GM19468 (cell line): ENCODE data around the gene DUOX2.
"Not testable (repeated sequence)": the region's sequence is repeated elsewhere in the genome, so short reads cannot be mapped to it uniquely, and the experiment has no call there.

Experiments
- ATAC-seq: cut with Tn5 transposase; IDR thresholded peaks from one replicate; pipeline ENCODE4 v1.9.1; 2021; ENCODE audit warnings: mild to moderate bottlenecking, moderate library complexity, moderate number of reproducible peaks; ENCODE audit not compliant: unreplicated experiment; ENCODE audit errors: extremely low read depth

The DUOX2 gene

GRCh38 chr15:45079628-45080246 is 34.2 kb downstream of the DUOX2 start:
- ATAC-seq, result not testable (repeated sequence)

- ATAC-seq, result not testable (repeated sequence)
These were observed 34.8 kb downstream of the DUOX2 start for GRCh38 chr15:45079201-45079600.

GRCh38 chr15:45077391-45077790 is 36.6 kb downstream of the DUOX2 start:
- not testable (repeated sequence) for ATAC-seq

GRCh38 chr15:45075440-45076320 is 38.3 kb downstream of the DUOX2 start:
- not testable (repeated sequence) for ATAC-seq

GRCh38 chr15:45073602-45074001 is 40.4 kb downstream of the DUOX2 start:
- ATAC-seq, result not testable (repeated sequence)

GRCh38 chr15:45069942-45070360 is 44.0 kb downstream of the DUOX2 start:
- not testable (repeated sequence) for ATAC-seq

- no peak for ATAC-seq
These were observed 49.6 kb downstream of the DUOX2 start for GRCh38 chr15:45064386-45064785.

- ATAC-seq, result not testable (repeated sequence)
These were observed 51.7 kb downstream of the DUOX2 start for GRCh38 chr15:45062301-45062700.

GRCh38 chr15:45058690-45059675 is 55.0 kb downstream of the DUOX2 start:
- not testable (repeated sequence) for ATAC-seq

GRCh38 chr15:45052676-45053075 is 61.3 kb downstream of the DUOX2 start:
- ATAC-seq, result not testable (repeated sequence)

GRCh38 chr15:45050587-45050986 is 63.4 kb downstream of the DUOX2 start:
- no peak for ATAC-seq

GRCh38 chr15:45048794-45049631 is 65.0 kb downstream of the DUOX2 start:
- ATAC-seq, result no peak

GRCh38 chr15:45048449-45048793 is 65.6 kb downstream of the DUOX2 start:
- not testable (repeated sequence) for ATAC-seq

- not testable (repeated sequence) for ATAC-seq
These were observed 69.7 kb downstream of the DUOX2 start for GRCh38 chr15:45044270-45044669.

GRCh38 chr15:45042859-45043258 is 71.1 kb downstream of the DUOX2 start:
- ATAC-seq, result not testable (repeated sequence)
